Colonic mucosa (tissue), 4 donors: ENCODE measurements around the gene PGBD1. TPM values are rescaled to one million over a fixed set of nuclear protein-coding genes. Genes with fewer than 3 reads are reported as not detected.
A peak's percentile ranks its signal among the peaks of the same experiment; 100 is the strongest.

ENCODE experiments used
- DNase-seq: peaks from one replicate; pipeline ENCODE4 v3.0.0-alpha.2; 2020
- H3K27ac ChIP-seq: fragments of 200-600 bp; one replicate; pipeline ENCODE4 v1.8.0; 2021
- H3K27me3 ChIP-seq: fragments of 200-600 bp; one replicate; pipeline ENCODE4 v1.8.0; 2021
- H3K36me3 ChIP-seq: fragments of 200-600 bp; one replicate; pipeline ENCODE4 v1.8.0; 2021
- H3K4me1 ChIP-seq: fragments of 200-600 bp; one replicate; pipeline ENCODE4 v1.8.0; 2021; ENCODE audit warnings: mild to moderate bottlenecking
- H3K4me3 ChIP-seq: fragments of 200-600 bp; one replicate; pipeline ENCODE4 v1.8.0; 2021
- H3K9ac ChIP-seq, 2 donors: one replicate each; pipeline ENCODE4 v1.7.0; 2013; ENCODE audit warnings: control low read depth in 2 of 2, low read depth in 2 of 2, low read length in 2 of 2
- H3K9me3 ChIP-seq: fragments of 200-600 bp; one replicate; pipeline ENCODE4 v1.8.0; 2021
- CTCF ChIP-seq: fragments of 200-600 bp; IDR thresholded peaks from one replicate; pipeline ENCODE4 v1.8.0; 2022; ENCODE audit warnings: antibody characterized with exemption, mild to moderate bottlenecking
- intact Hi-C: fragments of 100-400 bp; cut with DNase I; formaldehyde crosslinking; loops from one replicate; pipeline ENCODE4 v1.14.1; 2022
- total RNA-seq, 2 donors: library from RNA; stranded (reverse); fragmentation: NEBNext Ultra II Directional in 1 of 2; extraction: Animal tissue kit (Norgen Biotek cat#: 25700) in 1 of 2; gene quantifications; one replicate each; pipeline ENCODE4 v1.2.1, GENCODE V29; 2021
- donor health status: healthy.
- donor health status: DM: no; HTN: no; CAD: no.
- donor health status: DM: no; HTN: no; CAD: no.

PGBD1 gene
- total RNA-seq, 2 donors from 2014 or later, result 1.0 to 2.0 TPM

- DNase-seq, result peak; percentile 87
- Histone ChIP-seq H3K36me3 (no peaks in the 10 kb centered on the region), H3K27ac (peak within 1 kb of the TSS; percentile 49), H3K9me3 (no peaks in the 10 kb centered on the region), H3K27me3 (no peaks in the 10 kb centered on the region), H3K4me1 (peaks cover 6% of the 10 kb centered on the region), H3K9ac (peak within 1 kb of the TSS; percentile 56 to 90), H3K4me3 (peak within 1 kb of the TSS; percentile 87)
- intact Hi-C loops, result loop anchor here (10.0 kb wide), 1 partner anchor 117 kb away; no protein-coding TSS in a partner anchor
- TF ChIP-seq CTCF, result no peak
These were observed 29.1 kb upstream of the PGBD1 start, which contains the start of gene ZKSCAN4 for GRCh38 chr6:28252009-28252975. Gene ZKSCAN4 (minus strand): TSS chr6:28252269. CDS start chr6:28251980, 289 bp downstream.

GRCh38 chr6:28254121-28254519, 27.3 kb upstream of the PGBD1 start:
- intact Hi-C loops, result loop anchor here (10.0 kb wide), 1 partner anchor 119 kb away; no protein-coding TSS in a partner anchor
- H3K27ac ChIP-seq, result no peak overlapping the region

GRCh38 chr6:28257042-28257441, 24.3 kb upstream of the PGBD1 start:
- TF ChIP-seq CTCF, result no peak
- Histone ChIP-seq H3K36me3 (no peaks in the 10 kb centered on the region), H3K9me3 (no peaks in the 10 kb centered on the region), H3K4me1 (no peaks in the 10 kb centered on the region), H3K4me3 (no peak overlapping the region), H3K27me3 (no peaks in the 10 kb centered on the region), H3K27ac (no peak overlapping the region), H3K9ac (no peak overlapping the region)
- no peak for DNase-seq
- intact Hi-C loops, result loop anchor here (10.0 kb wide), 1 partner anchor 122 kb away; no protein-coding TSS in a partner anchor

More at GRCh38 chr6:28254121-28254519, 27.3 kb upstream of the PGBD1 start:
- no peak overlapping the region for H3K9ac ChIP-seq
- no peak overlapping the region for H3K4me3 ChIP-seq
- TF ChIP-seq CTCF, result no peak
- no peak for DNase-seq
- H3K4me1 ChIP-seq, result peaks cover 6% of the 10 kb centered on the region
- no peaks in the 10 kb centered on the region for H3K9me3 ChIP-seq
- no peaks in the 10 kb centered on the region for H3K27me3 ChIP-seq
- no peaks in the 10 kb centered on the region for H3K36me3 ChIP-seq

- no peaks in the 10 kb centered on the region for H3K9me3 ChIP-seq
- H3K27me3 ChIP-seq, result no peaks in the 10 kb centered on the region
- H3K4me3 ChIP-seq, result no peak within 1 kb of the TSS
- H3K9ac ChIP-seq, result no peak within 1 kb of the TSS
- H3K27ac ChIP-seq, result no peak within 1 kb of the TSS
- no peak for TF ChIP-seq CTCF
- no peaks in the 10 kb centered on the region for H3K36me3 ChIP-seq
- intact Hi-C loops, result loop anchor here (10.0 kb wide), 1 partner anchor 124 kb away; no protein-coding TSS in a partner anchor
- H3K4me1 ChIP-seq, result no peaks in the 10 kb centered on the region
- DNase-seq, result peak; percentile 45
These were observed 22.2 kb upstream of the PGBD1 start, which contains the start of gene NKAPL for GRCh38 chr6:28258877-28259777. Gene NKAPL (plus strand): TSS chr6:28259297. CDS start chr6:28259372, 75 bp downstream.

- Histone ChIP-seq H3K27me3 (no peaks in the 10 kb centered on the region), H3K4me1 (no peaks in the 10 kb centered on the region), H3K36me3 (no peaks in the 10 kb centered on the region), H3K27ac (no peak overlapping the region), H3K9me3 (no peaks in the 10 kb centered on the region), H3K9ac (no peak overlapping the region), H3K4me3 (no peak overlapping the region)
- DNase-seq, result no peak
- intact Hi-C loops, result loop anchor here (5.0 kb wide), 1 partner anchor 68 kb away; no protein-coding TSS in a partner anchor
- TF ChIP-seq CTCF, result no peak
These were observed 17.4 kb upstream of the PGBD1 start for GRCh38 chr6:28263922-28264321.
